Gastroesophageal sphincter (tissue), 3 donors: ENCODE results near the gene GDF7.

Experiments
- CTCF ChIP-seq, 4 experiments: fragments of 200-600 bp in 2 of 4; fragments of 450-650 bp in 2 of 4; sonication (generic) in 1 of 4; IDR thresholded peaks; one replicate each; pipeline ENCODE4 v1.5.1; 2017 to 2019; ENCODE audit warnings: antibody characterized with exemption in 4 of 4, mild to moderate bottlenecking in 2 of 4, moderate library complexity in 2 of 4
- POLR2A ChIP-seq, 2 donors: fragments of 450-650 bp; IDR thresholded peaks; one replicate each; pipeline ENCODE4 v1.6.1; 2017; ENCODE audit warnings: antibody characterized with exemption in 2 of 2, mild to moderate bottlenecking in 2 of 2, moderate library complexity in 1 of 2
- POLR2AphosphoS5 ChIP-seq: sonication (generic); formaldehyde crosslinking; IDR thresholded peaks from one replicate; pipeline ENCODE4 v1.6.1; 2017; ENCODE audit warnings: antibody characterized with exemption

DNA sequence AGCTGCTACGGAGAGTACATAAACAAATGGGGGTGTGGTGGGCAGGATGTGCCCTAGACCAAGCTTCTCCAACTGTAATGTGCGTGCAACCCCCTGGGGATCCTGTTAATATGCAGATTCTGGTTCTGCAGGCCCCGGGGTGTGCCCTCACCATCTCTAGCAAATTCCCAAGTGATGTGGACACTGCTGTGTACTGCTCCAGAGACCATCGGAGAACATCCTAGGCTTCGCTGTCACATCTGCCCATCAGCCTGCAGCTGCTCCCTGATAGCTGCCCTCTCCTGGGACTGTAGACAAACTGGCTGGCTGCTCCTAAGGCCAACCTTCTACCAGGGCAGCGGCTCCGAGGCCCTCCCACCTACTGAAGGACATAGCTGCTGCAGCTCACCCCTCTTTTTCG is 19.2 kb upstream of the GDF7 start:
- TF ChIP-seq CTCF (IDR thresholded peaks at IDR 0.05) (no peak), POLR2AphosphoS5 (no peak), POLR2A (IDR thresholded peaks at IDR 0.05) (no peak)
